Suprapubic skin (tissue), 4 donors: Measurements from ENCODE around the gene UBE2O. TPM values are rescaled to one million over a fixed set of nuclear protein-coding genes. Genes with fewer than 3 reads are reported as not detected.
A peak's percentile ranks its signal among the peaks of the same experiment; 100 is the strongest.

Source experiments
- DNase-seq, 2 donors: peaks; one replicate each; pipeline ENCODE4 v3.0.0-alpha.2; 2019; ENCODE audit warnings: low spot score in 2 of 2
- H3K27ac ChIP-seq: fragments of 200-600 bp; sonication (generic); one replicate; pipeline ENCODE4 v1.5.1; 2019
- H3K27me3 ChIP-seq: fragments of 200-600 bp; sonication (generic); one replicate; pipeline ENCODE4 v1.5.1; 2019
- H3K36me3 ChIP-seq: fragments of 200-600 bp; sonication (generic); one replicate; pipeline ENCODE4 v1.5.1; 2019
- H3K4me1 ChIP-seq: fragments of 200-600 bp; sonication (generic); one replicate; pipeline ENCODE4 v1.5.1; 2019
- H3K4me3 ChIP-seq: fragments of 200-600 bp; sonication (generic); one replicate; pipeline ENCODE4 v1.5.1; 2019; ENCODE audit warnings: mild to moderate bottlenecking
- H3K9me3 ChIP-seq: fragments of 200-600 bp; sonication (generic); one replicate; pipeline ENCODE4 v1.5.1; 2019
- CTCF ChIP-seq, 2 donors: fragments of 200-600 bp in 1 of 2; fragments of 450-650 bp in 1 of 2; sonication (generic) in 1 of 2; IDR thresholded peaks; one replicate each; pipeline ENCODE4 v1.5.1; 2016 to 2019; ENCODE audit warnings: antibody characterized with exemption in 2 of 2, mild to moderate bottlenecking in 1 of 2, moderate library complexity in 1 of 2
- EP300 ChIP-seq: sonication (generic); formaldehyde crosslinking; IDR thresholded peaks from one replicate; pipeline ENCODE4 v1.6.1; 2017; ENCODE audit warnings: antibody characterized with exemption
- POLR2A ChIP-seq, 2 donors: fragments of 450-650 bp; IDR thresholded peaks; one replicate each; pipeline ENCODE4 v1.6.1; 2017; ENCODE audit warnings: antibody characterized with exemption in 2 of 2, mild to moderate bottlenecking in 2 of 2, moderate library complexity in 2 of 2
- POLR2AphosphoS5 ChIP-seq, 3 donors: sonication (generic); formaldehyde crosslinking; IDR thresholded peaks; one replicate each; pipeline ENCODE4 v1.6.1; 2017; ENCODE audit warnings: antibody characterized with exemption in 3 of 3
- WGBS: methylation state at CpG from one replicate; pipeline ENCODE4 v1.1.5; 2018; 5-methylcytosine and 5-hydroxymethylcytosine counted together
- total RNA-seq, 4 donors: library from RNA; depleted of rRNA; stranded (reverse); fragments of >200 nt; gene quantifications; one replicate each; pipeline ENCODE4 v1.1.0, GENCODE V29; 2016

UBE2O gene
- total RNA-seq, 4 donors from 2014 or later, result 31.3 to 42.0 (median 37.7) TPM

GRCh38 chr17:76458580-76459490 lies 5.9 kb upstream of the UBE2O start:
- WGBS, result 50% methylated on average over 9 of the region's 9 CpGs
- no peak for DNase-seq
- H3K4me1 ChIP-seq, result no peaks in the 10 kb centered on the region
- no peak for TF ChIP-seq CTCF (IDR thresholded peaks at IDR 0.05)
- no peak for TF ChIP-seq EP300
- no peak for TF ChIP-seq POLR2AphosphoS5 (IDR thresholded peaks at IDR 0.05)
- TF ChIP-seq POLR2A (IDR thresholded peaks at IDR 0.05), result no peak
- no peaks in the 10 kb centered on the region for H3K36me3 ChIP-seq
- H3K9me3 ChIP-seq, result no peaks in the 10 kb centered on the region
- no peak overlapping the region for H3K4me3 ChIP-seq
- no peak overlapping the region for H3K27ac ChIP-seq
- H3K27me3 ChIP-seq, result no peaks in the 10 kb centered on the region

GRCh38 chr17:76453431-76453743 lies 435 bp upstream of the UBE2O start:
- H3K36me3 ChIP-seq, result no peaks in the 10 kb centered on the region
- no peak overlapping the region for H3K27ac ChIP-seq
- no peaks in the 10 kb centered on the region for H3K27me3 ChIP-seq
- DNase-seq, result no peak
- H3K4me3 ChIP-seq, result peak overlapping the region; percentile 98
- no peak for TF ChIP-seq CTCF (IDR thresholded peaks at IDR 0.05)
- TF ChIP-seq POLR2A (IDR thresholded peaks at IDR 0.05), result no peak
- no peak for TF ChIP-seq POLR2AphosphoS5 (IDR thresholded peaks at IDR 0.05)
- 34% methylated on average over 6 of the region's 6 CpGs for WGBS
- H3K9me3 ChIP-seq, result no peaks in the 10 kb centered on the region
- peaks cover 17% of the 10 kb centered on the region for H3K4me1 ChIP-seq

GRCh38 chr17:76452127-76452659 lies 759 bp downstream of the UBE2O start:
- 4% methylated on average over 4 of the region's 29 CpGs for WGBS
- TF ChIP-seq POLR2AphosphoS5 (IDR thresholded peaks at IDR 0.05) (no peak), CTCF (IDR thresholded peaks at IDR 0.05) (no peak), EP300 (no peak), POLR2A (IDR thresholded peaks at IDR 0.05) (no peak)
- no peaks in the 10 kb centered on the region for H3K36me3 ChIP-seq

GRCh38 chr17:76451506-76451905 lies 1.4 kb downstream of the UBE2O start:
- 78% methylated on average over 6 of the region's 6 CpGs for WGBS
- Histone ChIP-seq H3K27ac (no peak overlapping the region), H3K4me1 (peaks cover 24% of the 10 kb centered on the region), H3K4me3 (peak overlapping the region; percentile 98), H3K36me3 (no peaks in the 10 kb centered on the region), H3K9me3 (no peaks in the 10 kb centered on the region), H3K27me3 (no peaks in the 10 kb centered on the region)
- TF ChIP-seq EP300, result no peak
- TF ChIP-seq POLR2A (IDR thresholded peaks at IDR 0.05), result no peak
- no peak for TF ChIP-seq CTCF (IDR thresholded peaks at IDR 0.05)
- no peak for TF ChIP-seq POLR2AphosphoS5 (IDR thresholded peaks at IDR 0.05)
- no peak for DNase-seq

More at GRCh38 chr17:76452127-76452659, 759 bp downstream of the UBE2O start:
- Histone ChIP-seq H3K4me1 (peaks cover 24% of the 10 kb centered on the region), H3K27me3 (no peaks in the 10 kb centered on the region), H3K9me3 (no peaks in the 10 kb centered on the region), H3K4me3 (peak overlapping the region; percentile 98), H3K27ac (no peak overlapping the region)
- DNase-seq, result no peak

DNA sequence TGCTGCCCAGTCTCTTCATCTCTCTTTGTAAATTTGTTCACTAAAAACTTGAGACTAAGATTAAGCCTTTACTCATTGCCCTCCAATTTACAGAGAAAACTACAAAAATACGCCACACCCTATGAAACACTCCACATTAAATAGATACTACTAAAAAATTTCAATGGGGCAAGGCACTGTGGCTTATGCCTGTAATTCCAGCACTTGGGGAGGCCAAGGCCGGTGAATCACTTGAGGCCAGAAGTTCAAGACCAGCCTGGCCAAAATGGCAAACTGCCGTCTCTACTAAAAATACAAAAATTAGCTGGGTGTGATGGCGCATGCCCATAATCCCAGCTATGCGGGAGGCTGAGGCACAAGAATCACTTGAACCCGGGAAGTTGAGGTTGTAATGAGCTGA lies 3.8 kb downstream of the UBE2O start:
- H3K27ac ChIP-seq, result no peak overlapping the region
- no peaks in the 10 kb centered on the region for H3K36me3 ChIP-seq
- H3K9me3 ChIP-seq, result no peaks in the 10 kb centered on the region
- TF ChIP-seq CTCF (IDR thresholded peaks at IDR 0.05) (no peak), EP300 (no peak), POLR2AphosphoS5 (IDR thresholded peaks at IDR 0.05) (no peak), POLR2A (IDR thresholded peaks at IDR 0.05) (no peak)
- H3K4me3 ChIP-seq, result no peak overlapping the region
- H3K4me1 ChIP-seq, result peaks cover 24% of the 10 kb centered on the region
- no peaks in the 10 kb centered on the region for H3K27me3 ChIP-seq
- DNase-seq, result no peak
- WGBS, result 91% methylated on average over 6 of the region's 6 CpGs
